HG02571 (cell line): ENCODE results near the gene ATP4A.
"Not testable (repeated sequence)": the region's sequence is repeated elsewhere in the genome, so short reads cannot be mapped to it uniquely, and the experiment has no call there.

ENCODE experiments used
- ATAC-seq: cut with Tn5 transposase; IDR thresholded peaks from one replicate; pipeline ENCODE4 v1.9.1; 2021; ENCODE audit warnings: mild to moderate bottlenecking, moderate library complexity; ENCODE audit not compliant: unreplicated experiment

Gene ATP4A

DNA sequence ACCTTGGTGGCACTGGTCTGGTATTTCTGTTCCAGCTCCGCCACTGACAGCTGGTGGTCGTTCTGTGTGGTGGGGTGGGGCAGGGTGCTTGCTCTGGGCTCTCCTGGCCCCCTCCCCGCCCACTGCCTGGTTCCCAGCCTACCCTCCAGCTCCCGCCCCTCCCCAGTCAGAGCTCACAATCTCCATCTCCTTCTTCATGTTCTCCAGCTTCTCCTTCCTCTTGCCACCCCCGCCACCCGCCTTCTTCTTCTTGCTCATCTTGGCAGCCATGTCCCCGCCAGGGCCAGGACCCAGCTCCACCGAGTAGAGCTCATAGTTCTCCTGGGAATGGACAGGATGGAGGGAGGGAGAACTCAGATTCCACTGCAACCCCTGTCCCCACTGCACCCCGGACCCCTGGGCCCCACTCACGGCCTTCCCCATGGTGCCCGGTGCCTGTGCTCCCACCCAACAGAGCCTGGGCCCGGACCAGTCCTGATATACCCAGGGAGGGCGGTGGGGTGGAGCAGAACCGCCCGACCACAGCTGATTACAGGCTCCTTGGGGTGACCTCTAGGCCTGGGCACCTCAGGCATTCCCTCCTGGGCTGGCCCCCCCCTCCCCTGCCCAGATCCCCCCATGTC, at the start of gene ATP4A:
ATP4A (minus strand) TSS at position 452 of the 623 bp plus-strand sequence; CDS start at position 423, 29 bp downstream.
- ATAC-seq = no peak

DNA sequence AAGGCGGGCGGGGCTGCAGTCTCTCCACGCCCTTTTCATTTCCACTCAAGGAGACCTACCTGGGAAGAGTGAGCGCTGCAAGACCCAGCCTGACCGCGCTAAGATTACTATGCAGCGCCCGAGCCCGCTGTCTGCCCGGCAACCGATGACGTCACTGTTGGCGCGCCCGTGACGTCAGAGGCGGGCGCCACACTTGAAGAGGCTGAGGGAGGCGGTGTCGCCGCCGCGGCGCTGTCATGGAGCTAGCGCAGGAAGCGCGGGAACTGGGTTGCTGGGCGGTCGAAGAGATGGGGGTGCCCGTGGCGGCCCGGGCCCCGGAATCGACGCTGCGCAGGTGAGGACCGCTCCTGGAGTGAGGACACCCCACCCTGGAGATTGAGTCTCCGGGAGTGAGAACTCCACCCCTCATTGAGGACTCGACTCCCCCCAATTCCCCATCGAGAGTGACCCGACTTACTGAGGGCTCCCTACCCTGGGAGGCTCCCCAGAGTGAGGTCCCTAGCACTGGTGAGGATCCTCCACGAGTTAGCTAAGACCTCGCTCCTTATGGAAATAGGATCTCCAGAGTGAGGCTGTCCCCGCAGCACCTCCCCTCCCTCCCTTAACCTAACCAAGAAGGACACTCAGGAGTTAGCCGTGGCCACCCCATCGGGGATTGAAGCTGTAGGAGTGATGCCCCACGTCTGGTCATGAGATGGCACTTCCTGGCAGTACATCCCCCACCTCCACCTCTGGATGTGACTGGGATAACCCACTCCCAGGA, 49.3 kb upstream of the ATP4A start, which contains the start of gene HAUS5:
HAUS5 (plus strand) TSS at position 177 of the 763 bp plus-strand sequence; CDS start at position 237, 60 bp downstream.
- peak; percentile 55 for ATAC-seq

GRCh38 chr19:35612224-35612558, 48.7 kb upstream of the ATP4A start:
- ATAC-seq = no peak

GRCh38 chr19:35609851-35610353, 46.4 kb upstream of the ATP4A start:
- no peak for ATAC-seq

- no peak for ATAC-seq
Measured at GRCh38 chr19:35608251-35608650, 44.8 kb upstream of the ATP4A start.

DNA sequence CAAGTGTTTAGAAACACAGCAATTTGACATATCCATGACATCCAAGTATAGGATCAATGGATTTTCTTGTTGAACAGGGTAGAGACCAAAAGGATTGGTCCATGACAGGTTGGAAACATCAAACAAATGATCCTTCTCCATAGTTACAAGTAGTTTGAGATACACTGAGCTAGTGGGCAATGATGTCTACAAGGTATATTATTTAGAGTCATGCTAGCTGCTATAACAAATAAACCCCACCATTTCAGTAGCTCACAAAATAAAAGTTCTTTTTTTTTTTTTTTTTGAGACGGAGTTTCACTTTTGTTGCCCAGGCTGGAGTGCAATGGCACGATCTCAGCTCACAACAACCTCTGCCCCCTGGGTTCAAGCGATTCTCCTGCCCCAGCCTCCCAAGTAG, 44.2 kb upstream of the ATP4A start:
- no peak for ATAC-seq

DNA sequence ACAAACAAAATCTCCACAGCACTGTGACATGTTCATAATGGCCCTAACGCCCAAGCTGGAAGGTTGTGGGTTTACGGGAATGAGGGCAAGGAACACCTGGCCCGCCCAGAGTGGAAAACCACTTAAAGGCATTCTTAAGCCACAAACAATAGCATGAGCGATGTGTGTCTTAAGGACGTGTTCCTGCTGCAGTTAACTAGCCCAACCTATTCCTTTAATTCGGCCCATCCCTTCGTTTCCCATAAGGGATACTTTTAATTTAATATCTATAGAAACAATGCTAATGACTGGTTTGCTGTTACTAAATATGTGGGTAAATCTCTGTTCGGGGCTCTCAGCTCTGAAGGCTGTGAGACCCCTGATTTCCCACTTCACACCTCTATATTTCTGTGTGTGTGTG, 43.7 kb upstream of the ATP4A start:
- not testable (repeated sequence) for ATAC-seq

GRCh38 chr19:35604436-35604835, 41.0 kb upstream of the ATP4A start:
- ATAC-seq = not testable (repeated sequence)

DNA sequence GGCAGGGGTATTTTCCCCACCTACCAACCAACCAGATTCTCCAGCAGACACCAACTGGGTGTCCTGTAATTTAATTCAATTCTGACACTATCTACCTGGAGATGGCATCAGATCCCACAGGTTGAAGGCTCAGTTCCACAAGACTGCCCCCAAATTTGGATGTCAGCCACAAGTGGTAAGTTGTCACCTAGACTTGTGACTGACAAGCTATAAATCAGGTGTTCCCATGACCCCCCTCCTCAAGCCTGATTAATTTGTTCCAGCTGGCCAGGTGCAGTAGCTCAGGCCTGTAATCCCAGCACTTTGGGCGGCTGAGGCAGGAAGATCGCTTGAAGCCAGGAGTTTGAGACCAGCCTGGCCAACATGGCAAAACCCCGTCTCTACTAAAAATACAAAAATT, 38.5 kb upstream of the ATP4A start:
- no peak for ATAC-seq

- no peak for ATAC-seq
Measured at GRCh38 chr19:35596366-35596999, 33.0 kb upstream of the ATP4A start.

DNA sequence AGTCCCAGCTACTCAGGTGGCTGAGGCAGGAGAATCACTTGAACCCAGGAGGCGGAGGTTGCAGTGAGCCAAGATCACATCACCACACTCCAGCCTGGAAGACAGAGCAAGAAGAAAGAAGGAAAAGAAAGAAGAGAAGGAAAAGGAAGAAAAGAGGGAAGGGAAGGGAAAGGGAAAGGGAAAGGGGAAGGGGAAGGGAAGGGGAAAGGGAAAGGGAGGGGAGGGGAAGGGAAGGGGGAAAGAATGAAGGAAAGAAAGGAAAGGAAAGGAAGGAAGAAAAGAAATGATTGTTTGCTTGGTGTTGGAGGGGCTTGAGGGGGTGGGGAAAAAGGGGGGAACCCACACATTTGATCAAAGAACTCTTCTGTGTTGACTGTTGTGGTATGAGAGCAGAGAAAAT, 32.5 kb upstream of the ATP4A start:
- ATAC-seq = no peak

GRCh38 chr19:35595026-35595425, 31.6 kb upstream of the ATP4A start:
- ATAC-seq = not testable (repeated sequence)

DNA sequence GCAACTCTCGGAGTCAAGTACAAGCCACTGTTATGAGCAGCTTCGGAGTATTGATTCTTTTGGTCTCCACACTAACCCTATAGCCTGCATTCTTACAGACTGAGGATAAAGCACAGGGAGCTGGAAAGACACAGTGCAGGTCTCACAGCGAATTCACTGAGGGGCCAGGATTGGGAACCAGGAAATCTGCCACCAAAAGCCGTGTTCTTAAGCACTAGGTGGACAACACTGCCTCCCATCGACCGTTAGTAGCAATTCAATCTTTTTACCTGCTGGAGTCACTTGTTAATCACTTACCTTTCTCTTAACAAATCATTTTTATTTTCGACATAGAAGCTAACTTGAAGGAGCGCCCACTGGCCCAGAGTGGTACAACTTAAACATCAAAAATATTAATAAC, 28.8 kb upstream of the ATP4A start:
- ATAC-seq = no peak

- ATAC-seq = no peak
Measured at GRCh38 chr19:35590875-35591274, 27.4 kb upstream of the ATP4A start.

- ATAC-seq = no peak
Measured at GRCh38 chr19:35587321-35587720, 23.9 kb upstream of the ATP4A start.

- no peak for ATAC-seq
Measured at GRCh38 chr19:35585848-35586247, 22.4 kb upstream of the ATP4A start, which contains the start of gene PMIS2. PMIS2 (plus strand) TSS chr19:35586173; CDS start chr19:35586260, 87 bp downstream.

DNA sequence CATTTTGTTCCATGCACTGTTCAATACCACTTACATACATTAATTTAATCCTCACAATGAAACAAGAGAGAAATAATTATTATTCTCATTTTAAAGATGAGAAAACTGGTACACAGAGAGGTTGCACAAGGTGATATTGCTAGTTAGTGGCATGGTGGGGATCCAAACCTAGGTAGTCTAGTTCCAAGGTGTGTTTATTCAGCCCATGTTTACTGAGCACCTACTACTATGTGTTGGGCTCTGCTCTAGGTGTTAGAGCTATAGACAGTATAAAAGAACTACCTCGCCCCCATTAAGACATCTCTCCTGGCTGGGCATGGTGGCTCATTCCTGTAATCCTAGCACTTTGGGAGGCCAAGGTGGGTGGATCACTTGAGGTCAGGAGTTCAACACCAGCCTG, 19.3 kb upstream of the ATP4A start:
- no peak for ATAC-seq

DNA sequence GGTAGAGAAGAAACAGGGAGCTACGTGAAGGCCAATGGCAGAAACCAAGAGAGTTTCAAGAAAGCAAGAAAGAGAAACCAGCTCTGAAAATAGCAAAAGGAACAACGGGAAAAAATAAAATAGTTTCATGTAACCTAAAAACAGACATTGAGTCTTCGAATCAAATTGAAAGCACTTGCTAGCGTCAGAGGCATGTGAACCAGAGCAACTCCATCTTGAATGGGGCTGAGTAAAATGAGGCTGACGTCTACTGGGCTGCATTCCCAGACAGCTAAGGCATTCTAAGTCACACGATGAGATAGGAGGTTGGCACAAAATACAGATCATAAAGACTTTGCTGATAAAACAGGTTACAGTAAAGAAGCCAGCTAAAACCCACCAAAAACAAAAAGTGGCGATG, 15.2 kb upstream of the ATP4A start:
- no peak for ATAC-seq

DNA sequence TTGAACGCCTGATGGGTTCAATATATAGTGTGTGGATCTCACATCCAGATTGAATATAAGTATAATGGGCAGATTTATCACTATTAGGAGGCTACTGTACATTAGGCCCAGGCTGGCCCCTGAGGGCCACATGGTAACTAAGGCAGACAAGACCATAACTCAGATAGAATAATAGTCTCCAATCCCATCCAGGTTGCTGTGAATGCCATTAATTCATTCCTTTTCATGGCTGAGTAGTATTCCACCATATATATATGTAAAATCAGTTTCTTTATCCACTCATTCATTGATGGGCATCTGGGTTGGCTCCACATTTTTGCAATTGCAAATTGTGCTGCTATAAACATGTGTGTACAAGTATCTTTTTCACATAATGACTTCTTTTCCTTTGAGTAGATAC, 14.5 kb upstream of the ATP4A start:
- no peak for ATAC-seq

DNA sequence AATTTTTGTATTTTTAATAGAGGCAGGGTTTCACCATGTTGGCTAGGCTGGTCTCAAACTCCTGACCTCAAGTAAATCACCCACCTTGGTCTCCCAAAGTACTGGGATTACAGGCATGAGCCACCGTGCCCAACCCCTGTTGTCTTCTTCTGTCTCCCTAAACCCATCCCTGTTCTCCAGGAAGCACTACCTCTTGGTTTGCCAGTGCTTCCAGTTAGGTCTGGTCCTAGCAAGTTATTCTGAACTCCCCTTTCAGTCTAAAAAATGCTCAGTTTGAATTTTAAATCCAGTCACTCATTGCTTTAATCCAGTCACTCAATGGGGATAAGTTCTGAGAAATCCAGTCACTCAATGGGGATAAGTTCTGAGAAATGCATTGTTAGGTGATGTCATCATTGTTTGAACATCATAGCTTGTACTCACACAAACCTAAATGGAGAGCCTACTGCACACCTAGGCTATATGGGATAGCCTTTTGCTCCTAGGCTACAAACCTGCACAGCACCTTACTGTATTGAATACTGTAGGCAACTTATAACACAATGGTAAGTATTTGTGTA, 8.0 kb upstream of the ATP4A start:
- no peak for ATAC-seq

DNA sequence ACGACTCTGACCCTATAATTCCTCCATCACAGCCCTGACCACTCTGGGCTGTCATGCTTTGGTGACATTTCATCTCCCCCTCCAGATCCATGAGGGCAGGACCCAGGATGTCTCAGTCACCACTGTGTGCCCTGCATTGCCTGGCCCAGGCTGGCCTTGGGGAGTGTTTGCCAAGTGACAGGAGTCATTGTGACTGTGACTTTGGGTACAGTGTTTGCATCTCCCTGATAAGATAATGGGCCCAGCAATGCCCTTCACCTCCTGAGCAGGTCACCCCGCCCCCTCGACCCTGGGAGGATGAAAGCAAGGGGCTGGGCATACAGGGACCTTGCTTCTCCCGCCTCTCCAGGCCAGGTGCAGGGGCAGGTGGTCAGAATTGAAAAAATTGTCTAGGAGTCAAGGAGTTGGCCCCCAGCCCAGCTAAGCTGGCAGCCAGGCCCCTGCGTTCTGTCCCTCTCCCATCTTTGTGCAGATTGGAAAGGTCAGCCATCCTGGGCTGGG, 5.9 kb upstream of the ATP4A start:
- ATAC-seq = no peak
